HL-60 (cell line): ENCODE results near the gene RELCH.

ENCODE experiments used
- DNase-seq, 2 experiments: peaks; one replicate each; pipeline ENCODE4 v3.0.0-alpha.2; 2010 to 2020; ENCODE audit warnings: low read depth in 1 of 2, low spot score in 1 of 2
- H3K27ac ChIP-seq: fragments of 250-450 bp; sonication (Bioruptor Pico); replicated peaks from 2 replicates; pipeline ENCODE4 v1.5.1; 2020; ENCODE audit warnings: mild to moderate bottlenecking, moderate library complexity
- H3K27me3 ChIP-seq: fragments of 250-450 bp; sonication (Bioruptor Pico); 2 replicates; pipeline ENCODE4 v1.5.1; 2021; ENCODE audit warnings: mild to moderate bottlenecking, moderate library complexity; ENCODE audit not compliant: insufficient read depth, poor library complexity, severe bottlenecking
- H3K4me3 ChIP-seq: replicated peaks from 2 replicates; pipeline ENCODE4 v1.5.1; 2011; ENCODE audit warnings: mild to moderate bottlenecking, control low read depth, low read length; ENCODE audit not compliant: insufficient read depth
- GABPA ChIP-seq: IDR thresholded peaks from 2 replicates; pipeline ENCODE4 v1.6.1; 2012; ENCODE audit warnings: low read depth
- POLR2AphosphoS5 ChIP-seq: IDR thresholded peaks from 2 replicates; pipeline ENCODE4 v1.6.1; 2012; ENCODE audit warnings: low read depth
- SPI1 ChIP-seq: IDR thresholded peaks from 2 replicates; pipeline ENCODE4 v1.6.1; 2012; ENCODE audit warnings: low read depth, mild to moderate bottlenecking, borderline replicate concordance
- TF ChIP-seq, protein P1 (sequence below): IDR thresholded peaks from one replicate; pipeline ENCODE4 v1.5.1; 2011; ENCODE audit warnings: low read length, control low read depth, inconsistent platforms; ENCODE audit not compliant: insufficient read depth
- TF ChIP-seq, protein P2 (sequence below): IDR thresholded peaks from 2 replicates; pipeline ENCODE4 v1.6.1; 2012; ENCODE audit warnings: low read depth; ENCODE audit not compliant: insufficient replicate concordance

The RELCH gene

DNA sequence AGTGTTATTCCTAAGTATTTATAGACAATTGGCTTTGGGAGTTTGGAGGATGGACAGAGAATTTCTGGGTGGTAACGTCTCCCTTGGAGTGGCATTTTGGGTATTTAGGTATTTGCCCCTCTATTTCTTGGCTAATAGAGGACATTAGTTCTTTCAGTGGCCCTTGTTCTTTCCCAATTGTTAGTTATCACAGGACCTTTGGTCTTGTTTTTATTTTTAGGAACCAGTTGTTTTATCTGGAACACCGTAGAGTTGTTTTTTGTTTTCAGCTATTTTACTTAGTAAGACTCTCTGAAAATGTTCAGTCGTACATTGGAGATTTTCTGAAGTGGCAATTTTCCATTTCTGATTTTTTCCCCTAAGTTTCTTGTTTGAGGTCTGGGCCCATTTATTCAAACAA, 97.6 kb downstream of the RELCH start:
- H3K4me3 ChIP-seq: no peak overlapping the region

DNA sequence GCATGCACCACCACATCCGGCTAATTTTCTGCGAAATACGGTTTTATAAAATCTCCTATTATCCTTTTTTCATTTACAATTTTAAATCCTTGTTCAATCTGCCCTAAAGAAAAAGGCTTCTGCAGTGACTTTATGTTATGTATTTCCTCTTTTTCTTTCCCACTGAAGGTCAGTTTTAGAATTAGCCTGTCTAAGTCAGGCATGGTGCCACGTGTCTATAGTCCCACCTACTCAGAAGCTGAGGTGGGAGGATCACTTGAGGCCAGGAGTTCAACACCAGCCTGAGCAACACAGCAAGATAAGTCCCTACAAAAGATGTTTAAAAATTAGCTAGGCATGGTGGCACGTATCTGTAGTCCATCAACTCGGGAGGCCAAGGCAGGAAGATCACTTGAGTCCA, 98.2 kb downstream of the RELCH start:
- TF ChIP-seq, protein P1, sequence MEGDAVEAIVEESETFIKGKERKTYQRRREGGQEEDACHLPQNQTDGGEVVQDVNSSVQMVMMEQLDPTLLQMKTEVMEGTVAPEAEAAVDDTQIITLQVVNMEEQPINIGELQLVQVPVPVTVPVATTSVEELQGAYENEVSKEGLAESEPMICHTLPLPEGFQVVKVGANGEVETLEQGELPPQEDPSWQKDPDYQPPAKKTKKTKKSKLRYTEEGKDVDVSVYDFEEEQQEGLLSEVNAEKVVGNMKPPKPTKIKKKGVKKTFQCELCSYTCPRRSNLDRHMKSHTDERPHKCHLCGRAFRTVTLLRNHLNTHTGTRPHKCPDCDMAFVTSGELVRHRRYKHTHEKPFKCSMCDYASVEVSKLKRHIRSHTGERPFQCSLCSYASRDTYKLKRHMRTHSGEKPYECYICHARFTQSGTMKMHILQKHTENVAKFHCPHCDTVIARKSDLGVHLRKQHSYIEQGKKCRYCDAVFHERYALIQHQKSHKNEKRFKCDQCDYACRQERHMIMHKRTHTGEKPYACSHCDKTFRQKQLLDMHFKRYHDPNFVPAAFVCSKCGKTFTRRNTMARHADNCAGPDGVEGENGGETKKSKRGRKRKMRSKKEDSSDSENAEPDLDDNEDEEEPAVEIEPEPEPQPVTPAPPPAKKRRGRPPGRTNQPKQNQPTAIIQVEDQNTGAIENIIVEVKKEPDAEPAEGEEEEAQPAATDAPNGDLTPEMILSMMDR: no peak
- TF ChIP-seq SPI1 (no peak), POLR2AphosphoS5 (no peak), GABPA (no peak)
- TF ChIP-seq, protein P2, sequence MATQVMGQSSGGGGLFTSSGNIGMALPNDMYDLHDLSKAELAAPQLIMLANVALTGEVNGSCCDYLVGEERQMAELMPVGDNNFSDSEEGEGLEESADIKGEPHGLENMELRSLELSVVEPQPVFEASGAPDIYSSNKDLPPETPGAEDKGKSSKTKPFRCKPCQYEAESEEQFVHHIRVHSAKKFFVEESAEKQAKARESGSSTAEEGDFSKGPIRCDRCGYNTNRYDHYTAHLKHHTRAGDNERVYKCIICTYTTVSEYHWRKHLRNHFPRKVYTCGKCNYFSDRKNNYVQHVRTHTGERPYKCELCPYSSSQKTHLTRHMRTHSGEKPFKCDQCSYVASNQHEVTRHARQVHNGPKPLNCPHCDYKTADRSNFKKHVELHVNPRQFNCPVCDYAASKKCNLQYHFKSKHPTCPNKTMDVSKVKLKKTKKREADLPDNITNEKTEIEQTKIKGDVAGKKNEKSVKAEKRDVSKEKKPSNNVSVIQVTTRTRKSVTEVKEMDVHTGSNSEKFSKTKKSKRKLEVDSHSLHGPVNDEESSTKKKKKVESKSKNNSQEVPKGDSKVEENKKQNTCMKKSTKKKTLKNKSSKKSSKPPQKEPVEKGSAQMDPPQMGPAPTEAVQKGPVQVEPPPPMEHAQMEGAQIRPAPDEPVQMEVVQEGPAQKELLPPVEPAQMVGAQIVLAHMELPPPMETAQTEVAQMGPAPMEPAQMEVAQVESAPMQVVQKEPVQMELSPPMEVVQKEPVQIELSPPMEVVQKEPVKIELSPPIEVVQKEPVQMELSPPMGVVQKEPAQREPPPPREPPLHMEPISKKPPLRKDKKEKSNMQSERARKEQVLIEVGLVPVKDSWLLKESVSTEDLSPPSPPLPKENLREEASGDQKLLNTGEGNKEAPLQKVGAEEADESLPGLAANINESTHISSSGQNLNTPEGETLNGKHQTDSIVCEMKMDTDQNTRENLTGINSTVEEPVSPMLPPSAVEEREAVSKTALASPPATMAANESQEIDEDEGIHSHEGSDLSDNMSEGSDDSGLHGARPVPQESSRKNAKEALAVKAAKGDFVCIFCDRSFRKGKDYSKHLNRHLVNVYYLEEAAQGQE: no peak
- Histone ChIP-seq H3K27ac (no peak overlapping the region), H3K27me3 (no peaks in the 10 kb centered on the region), H3K4me3 (no peak overlapping the region)
- no peak for DNase-seq

More for the DNA sequence above, 97.6 kb downstream of the RELCH start:
- TF ChIP-seq SPI1 (no peak), GABPA (no peak), POLR2AphosphoS5 (no peak)
- TF ChIP-seq, protein P2: no peak
- TF ChIP-seq, protein P1: no peak
- DNase-seq: no peak
- H3K27me3 ChIP-seq: no peaks in the 10 kb centered on the region
- H3K27ac ChIP-seq: no peak overlapping the region

DNA sequence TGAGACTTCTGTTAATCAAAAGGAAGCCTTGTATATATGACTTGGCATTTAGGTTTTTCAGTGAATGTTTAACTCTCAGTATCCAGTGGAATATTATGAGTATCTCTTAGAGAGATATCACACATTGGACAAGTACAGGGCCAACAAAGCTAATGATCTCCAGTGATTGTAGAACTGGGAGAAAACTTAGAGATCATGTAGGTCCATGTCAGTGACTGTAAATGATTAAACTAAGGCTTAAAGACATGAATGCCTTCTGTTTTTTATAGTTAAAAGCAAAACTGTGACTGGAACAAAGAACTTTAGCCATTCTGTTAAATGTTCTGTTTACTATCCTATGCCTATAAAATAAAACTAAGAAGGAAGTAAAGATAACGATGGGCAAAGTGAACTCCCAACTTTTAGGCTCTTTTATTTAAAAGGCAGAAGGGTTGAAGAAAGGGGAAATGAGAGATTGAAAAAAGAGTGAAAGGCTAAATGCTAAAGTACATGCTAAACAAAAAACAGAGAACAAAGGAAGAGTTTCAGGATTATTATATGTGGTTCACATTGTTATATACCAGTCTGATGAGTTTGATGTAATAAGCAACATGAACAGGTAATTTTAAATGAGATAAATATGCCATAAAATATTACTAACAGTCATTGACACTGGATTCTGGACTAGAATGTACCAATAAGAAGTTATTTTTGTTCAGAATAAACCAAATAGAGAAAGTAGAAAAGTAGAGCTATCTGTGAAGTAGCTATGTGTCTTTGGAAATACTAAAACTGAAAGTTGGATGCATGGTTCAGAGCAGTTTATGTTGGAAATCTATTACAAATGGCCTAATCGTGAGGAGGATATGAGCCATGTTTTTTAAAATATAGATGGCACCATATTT, 101.0 kb downstream of the RELCH start:
- no peak for TF ChIP-seq GABPA
- no peak for TF ChIP-seq SPI1
- TF ChIP-seq POLR2AphosphoS5: no peak
- TF ChIP-seq, protein P2: no peak
- TF ChIP-seq, protein P1: no peak
- no peak overlapping the region for H3K27ac ChIP-seq

More for the DNA sequence above, 101.0 kb downstream of the RELCH start:
- H3K4me3 ChIP-seq: no peak overlapping the region
- no peak for DNase-seq
- no peaks in the 10 kb centered on the region for H3K27me3 ChIP-seq
